Stimulated activated CD8-positive, alpha-beta memory T cell treated with anti-CD3 and anti-CD28 coated beads, Interleukin-2, amount 100 ng/mL, for 1 hour (primary cell): ENCODE data around the gene GNB4.

Experiments used
- DNase-seq, 2 donors: peaks; one replicate each; pipeline ENCODE4 v3.0.0-alpha.2; 2020; ENCODE audit warnings: low read depth in 2 of 2

Gene GNB4

DNA sequence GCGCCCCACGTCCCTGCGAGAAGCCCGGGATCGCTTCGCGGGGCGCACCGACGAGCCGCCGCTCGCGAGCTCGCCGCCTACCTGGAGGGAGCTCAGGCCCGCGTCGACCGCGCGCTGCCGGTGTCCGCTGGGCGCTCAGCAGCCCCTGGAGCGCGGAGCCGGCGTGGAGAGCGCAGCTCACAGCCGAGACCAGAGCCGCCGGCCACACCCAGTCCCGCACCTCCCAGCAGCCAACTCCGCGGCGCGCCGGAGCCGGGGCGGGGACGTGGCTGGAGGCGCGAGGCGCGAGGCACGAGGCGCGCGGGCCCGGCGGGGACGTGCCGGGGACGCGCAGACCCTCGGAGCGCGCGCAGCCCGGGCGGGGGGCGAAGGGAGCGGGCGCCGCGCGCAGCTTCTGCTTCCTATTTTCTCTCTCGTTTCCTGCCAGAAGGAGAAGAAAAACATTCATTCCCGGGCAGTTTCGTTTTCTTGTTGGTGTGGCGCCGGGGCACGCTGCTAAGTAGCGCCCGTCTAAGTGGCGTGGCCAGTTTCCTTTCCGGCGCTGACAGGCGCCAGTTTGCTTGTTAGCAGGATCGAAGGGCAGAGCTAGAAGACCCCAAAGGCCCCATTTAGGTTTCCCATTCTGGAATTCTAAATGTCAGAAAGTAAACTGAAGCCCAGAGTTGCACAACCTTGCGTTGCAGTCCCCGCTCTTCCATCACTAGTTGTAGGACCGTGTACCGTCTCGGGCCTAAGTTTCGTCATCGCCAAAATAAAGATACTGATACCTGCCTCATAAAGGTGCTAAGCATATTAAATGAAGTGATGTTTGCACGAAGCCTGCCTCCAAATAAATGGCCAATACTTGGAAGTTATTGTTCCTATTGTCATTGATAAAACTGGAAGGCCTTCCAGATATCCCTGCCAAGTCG lies at the start of gene GNB4:
Gene GNB4 (minus strand): TSS at position 206 of the 911 bp plus-strand sequence. CDS start 25,270 bp downstream, outside the sequence.
- DNase-seq: no peak

DNA sequence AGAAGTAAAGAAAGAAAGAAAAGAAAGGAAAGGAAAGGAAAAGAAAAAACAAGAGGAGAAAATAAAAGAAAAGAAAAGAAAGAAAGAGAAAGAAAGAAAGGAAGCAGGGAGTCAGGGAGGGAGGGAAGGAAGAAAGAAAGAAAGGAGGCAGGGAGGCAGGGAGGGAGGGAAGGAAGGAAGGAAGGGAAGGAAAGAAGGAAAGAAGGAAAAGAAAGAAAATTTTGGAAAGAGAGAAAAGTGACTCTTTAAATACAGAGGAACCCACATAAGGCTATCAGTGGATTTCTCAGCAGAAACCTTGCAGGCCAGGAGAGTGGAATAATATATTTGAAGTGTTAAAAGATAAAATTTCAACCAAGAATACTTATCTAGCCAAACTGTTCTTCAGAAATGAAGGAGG lies 44.2 kb upstream of the GNB4 start:
- DNase-seq: no peak

DNA sequence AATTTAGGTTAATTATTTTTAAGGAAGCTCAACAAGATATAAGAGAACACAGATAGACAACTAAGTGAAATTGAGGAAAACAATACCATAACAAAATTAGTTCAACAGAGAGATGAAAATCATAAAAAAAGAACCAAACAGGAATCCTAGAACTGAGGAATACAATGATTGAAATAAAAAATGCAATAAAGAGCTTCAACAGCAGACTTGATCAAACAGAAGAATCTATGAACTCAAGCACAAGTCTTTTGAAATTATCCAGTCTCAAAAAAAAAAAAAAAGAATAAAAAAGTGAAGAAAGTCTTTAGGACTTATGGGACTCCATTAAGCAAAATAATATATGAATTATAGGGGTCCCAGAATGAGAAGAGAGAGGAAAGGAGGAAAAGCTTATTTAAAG lies 42.0 kb upstream of the GNB4 start:
- no peak for DNase-seq

DNA sequence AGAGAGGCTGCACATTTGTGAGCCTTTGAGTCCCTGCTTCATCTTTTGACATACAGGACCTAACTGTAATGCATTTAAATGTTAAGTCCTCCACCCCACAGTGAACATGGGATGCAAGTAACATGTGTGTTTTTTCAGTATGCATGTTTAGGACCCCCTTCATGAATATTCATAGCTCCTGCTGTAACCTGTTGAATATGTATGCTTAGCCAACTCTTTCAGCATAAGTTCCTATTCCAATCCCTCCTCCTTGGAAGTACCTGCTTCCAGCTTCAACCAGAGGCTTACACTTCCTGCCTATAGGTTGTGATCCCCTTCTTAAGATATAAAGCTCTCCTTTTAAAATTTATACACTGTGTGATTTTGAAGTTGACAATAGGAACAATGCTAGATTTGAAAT lies 36.9 kb upstream of the GNB4 start:
- DNase-seq: no peak

DNA sequence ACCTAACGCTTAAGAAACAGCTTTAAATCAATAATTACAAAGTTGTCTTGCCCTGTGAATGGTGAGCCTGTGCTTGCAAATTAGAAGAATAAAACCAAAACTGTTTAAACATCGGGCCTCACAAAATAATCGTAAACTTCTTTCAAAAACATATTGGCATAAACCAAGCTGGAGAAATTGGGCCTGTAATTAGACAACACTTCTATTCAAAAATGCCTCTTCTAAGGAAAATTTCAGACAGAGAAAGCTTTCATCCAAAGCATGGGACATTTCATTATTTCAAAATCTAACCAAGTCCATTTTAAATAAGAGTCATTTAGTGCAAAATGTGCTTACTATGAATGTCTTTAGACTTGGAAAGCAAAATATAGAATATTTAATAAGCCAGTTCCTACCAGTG lies 35.5 kb upstream of the GNB4 start:
- DNase-seq: no peak

DNA sequence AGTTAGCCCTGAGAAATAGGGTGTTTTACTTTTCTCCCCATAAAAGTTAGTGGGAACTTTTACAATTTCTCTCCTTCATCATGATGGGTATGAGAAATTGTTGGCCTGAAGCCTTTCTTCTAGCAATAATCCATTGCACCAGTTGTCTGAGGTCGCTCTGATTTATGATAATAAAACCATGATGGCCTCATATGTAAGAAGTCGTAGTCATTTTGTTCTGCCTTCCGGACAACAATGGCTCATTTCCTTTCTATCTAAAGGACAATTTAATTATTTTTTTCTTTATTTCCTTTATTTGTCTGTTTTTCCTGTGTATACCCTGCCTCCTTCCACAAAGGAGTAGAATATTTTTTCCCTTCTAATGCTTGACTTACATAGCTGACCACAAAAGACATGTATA lies 31.6 kb upstream of the GNB4 start:
- DNase-seq: no peak

DNA sequence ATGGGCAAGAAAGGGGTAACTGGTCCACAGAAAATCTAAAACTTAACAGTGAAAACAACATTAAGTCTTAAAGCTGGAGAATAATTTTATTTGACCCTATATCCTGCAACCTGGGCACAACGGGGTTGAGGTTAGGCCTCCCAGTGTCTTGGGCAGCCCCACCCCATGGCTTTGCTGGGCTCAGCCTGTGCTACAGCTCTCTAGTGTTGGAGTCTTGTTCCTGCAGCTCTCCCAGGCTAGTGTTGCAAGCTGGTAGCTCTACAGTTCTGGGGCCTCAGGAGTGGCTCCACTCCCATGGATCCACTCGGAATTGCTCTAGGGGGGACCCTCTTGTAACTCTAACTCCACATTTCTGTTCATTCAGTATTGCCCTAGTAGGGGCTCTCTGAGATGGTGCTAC lies 24.9 kb upstream of the GNB4 start:
- no peak for DNase-seq

DNA sequence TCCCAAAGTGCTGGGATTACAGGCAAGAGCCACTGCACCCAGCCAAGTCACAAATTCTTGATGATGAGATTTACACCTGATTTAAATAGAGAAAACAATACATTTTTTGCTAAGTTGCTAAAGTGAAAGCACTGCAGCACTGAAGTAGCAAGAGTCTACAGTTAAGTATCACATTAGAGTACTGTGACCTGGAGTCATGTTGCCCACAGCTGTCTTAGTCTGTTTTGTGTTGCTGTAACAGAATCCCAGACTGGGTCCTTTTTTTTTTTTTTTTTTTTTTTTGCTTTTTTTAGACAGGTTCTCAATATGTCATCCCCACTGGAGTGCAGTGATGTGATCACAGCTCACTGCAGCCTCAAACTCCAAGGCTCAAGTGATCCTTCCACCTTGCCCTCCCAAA lies 23.2 kb upstream of the GNB4 start:
- DNase-seq: no peak

DNA sequence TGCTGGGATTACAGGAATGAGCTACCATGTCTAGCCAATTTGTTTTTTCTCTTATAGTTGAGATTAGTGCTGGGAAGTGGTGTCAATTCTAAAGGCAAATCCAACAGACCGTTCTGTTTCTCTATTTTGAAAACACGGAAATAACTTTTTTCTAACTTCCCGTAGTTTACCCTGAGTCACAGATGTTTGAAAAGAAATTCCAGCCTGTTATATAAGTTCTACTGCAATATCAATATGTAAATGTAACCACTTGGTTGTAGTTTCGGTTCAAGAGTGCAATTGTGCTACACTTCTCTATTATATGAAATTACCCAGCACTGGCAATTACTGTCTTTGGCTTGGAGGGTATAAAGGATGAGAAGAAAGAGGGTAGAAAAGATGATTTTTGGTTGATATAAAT lies 22.3 kb upstream of the GNB4 start:
- no peak for DNase-seq

DNA sequence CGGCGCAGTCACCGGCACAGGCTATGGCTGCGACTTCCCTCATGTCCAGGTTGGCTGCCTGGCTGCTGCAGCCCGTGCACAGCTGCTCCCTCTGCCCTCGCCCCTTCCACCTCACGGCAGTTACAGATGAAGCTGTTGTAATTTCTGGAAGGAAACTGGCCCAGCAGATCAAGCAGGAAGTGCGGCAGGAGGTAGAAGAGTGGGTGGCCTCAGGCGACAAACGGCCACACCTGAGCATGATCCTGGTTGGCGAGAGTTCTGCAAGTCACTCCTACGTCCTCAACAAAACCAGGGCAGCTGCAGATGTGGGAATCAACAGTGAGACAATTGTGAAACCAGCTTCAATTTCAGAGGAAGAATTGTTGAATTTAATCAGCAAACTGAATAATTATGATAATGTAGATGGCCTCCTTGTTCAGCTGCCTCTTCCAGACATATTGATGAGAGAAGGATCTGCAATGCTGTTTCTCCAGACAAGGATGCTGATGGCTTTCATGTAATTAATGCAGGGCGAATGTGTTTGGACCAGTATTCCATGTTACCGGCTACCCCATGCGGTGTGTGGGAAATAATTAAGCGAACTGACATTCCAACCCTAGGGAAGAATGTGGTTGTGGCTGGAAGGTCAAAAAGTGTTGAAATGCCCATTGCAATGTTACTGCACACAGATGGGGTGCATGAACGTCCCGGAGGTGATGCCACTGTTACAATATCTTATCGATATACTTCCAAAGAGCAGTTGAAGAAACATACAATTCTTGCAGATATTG lies 13.2 kb upstream of the GNB4 start:
- DNase-seq: no peak

DNA sequence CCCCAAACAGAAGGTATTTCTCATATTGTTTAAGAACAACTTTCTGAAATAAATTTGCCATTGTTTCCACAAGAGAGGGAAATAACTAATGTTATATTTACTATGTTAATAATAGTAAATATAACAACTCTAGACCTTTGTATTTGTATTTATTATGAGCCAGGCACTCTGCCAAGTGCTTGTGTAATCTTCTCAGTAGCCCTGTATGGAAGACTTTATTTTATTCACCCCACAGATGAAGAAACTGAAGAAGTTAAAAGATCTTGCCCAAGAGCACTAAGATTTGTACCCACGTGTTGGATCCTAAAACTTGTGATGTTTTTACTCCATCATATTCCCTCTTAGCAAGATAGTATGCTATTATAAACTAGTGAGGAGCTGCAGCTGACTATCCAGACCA lies 12.0 kb upstream of the GNB4 start:
- DNase-seq: no peak

DNA sequence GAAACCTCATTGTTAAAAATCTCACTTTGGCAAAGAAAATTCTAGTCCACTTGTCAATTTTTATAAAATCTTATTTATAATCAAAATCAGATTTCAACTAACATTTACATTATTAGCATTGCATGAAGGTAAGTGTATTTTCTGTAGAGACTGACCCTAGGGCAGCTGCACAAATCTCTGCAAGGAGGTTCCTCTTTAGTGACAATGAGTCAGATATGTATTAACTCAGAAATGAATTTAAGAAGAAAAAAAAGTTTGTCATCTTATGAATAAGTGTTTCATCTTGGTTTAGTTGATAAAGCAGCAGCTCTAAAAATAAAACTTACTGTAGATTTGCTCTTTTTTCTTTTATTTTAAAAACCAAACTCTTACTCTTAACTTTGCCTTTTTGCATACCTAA lies 9.0 kb upstream of the GNB4 start:
- DNase-seq: no peak

DNA sequence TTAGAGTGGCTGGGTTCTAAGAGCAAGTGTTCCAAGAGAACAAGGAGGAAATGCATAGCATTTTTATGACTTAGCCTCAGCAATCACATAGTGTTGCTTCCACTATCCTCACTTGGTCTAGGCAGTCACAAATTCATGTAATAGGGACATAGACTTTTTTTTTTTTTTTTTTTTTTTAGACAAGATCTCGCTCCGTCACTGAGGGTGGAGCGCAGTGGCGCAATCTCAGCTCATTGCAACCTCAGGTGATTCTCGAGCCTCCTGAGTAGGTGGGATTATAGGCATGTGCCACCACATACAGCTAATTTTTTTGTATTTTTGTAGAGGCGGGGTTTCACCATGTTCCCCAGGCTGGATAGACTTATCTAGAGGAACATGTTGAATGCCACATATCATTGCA lies 4.7 kb upstream of the GNB4 start:
- DNase-seq: no peak

DNA sequence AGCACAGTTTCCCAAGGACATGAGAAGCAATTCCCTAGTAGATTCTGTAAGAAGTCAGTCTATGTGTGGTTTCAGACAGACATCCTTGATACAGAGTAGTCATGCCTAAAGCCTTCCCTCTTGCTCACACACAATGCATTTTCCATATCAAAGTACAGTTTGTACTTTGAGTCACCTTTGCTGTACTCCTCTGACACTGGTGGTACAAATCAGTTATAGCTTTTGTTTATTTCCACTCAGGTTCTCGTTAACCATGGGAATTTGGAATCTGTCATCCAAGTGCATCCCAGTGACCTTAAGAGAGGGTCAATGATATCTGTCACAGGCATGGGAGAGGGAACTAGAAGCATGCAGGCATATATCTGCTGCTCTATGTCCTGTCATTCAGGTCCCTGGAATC lies 3.6 kb upstream of the GNB4 start:
- DNase-seq: no peak

DNA sequence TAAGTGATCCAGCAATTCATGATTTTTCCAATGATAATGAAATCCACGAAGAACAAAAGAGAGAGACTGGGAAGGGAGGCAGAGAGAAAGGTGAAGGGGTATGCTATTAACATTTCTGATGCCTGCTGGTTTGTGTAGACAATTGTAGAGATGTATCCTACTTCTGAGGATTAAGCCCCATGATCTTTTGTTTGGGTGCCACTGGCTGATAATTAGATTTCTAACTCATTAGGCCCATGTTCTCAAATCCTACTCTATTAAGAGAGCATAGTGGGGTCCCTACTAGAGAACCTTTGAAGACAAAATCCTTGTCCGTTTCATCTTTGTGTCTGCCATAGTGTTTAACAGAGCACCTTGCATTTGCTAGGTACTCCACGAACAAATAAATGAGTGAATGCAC lies 2.7 kb upstream of the GNB4 start:
- DNase-seq: no peak

DNA sequence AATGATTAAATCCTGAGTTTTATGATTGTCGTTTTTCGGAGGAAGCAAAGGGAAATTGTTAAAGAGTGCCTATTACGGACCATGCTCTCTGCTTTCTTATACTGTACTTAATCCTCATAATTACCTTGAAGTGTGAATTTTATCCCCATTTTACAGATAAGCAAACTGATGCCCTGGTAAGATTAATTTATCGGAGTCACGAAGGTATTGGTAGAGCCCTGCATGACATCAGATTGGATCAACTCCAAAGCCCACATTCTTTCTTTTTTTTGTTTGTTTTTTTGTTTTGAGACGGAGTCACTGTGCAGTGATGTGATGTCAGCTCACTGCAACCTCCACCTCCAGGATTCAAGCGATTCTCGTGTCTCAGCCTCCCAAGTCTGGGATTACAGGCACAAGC lies 1.6 kb upstream of the GNB4 start:
- no peak for DNase-seq

DNA sequence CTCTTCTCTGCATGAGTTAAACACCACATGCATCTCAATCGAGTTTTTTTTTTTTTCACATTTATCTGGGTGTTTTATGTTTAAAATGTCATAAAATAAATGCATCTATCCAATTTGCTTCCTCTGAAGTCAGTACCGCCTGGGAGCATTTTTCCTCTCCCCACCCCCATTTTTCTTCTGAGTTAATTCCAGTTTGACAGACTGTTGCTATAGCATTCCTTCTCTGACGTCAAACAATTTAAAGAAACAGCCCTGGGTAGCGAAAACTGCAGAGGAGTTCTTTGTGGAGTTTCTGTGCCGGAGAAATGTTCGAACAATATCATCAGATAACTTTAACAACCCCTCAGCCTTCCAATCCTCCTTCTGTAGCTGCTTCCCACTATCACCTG lies 900 bp upstream of the GNB4 start:
- DNase-seq: no peak

DNA sequence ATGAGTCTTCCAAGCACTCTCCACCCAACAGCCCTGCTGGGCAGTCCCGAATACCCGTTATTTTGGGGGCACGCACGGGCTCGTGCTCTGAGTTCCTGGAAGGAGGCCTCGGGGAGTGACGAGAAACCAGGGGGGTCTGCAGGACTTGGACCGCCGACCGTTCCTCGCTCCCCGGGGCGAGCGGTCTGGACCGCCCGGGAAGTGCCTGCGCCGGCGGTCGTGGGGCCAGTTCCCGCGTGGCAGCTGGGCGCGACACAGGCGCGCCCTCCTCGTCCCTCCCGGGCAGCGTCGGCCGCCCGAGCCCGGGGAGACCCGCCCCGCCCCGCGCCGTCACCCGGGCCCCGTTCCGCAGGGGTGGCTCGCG lies 387 bp downstream of the GNB4 start:
- DNase-seq: no peak

DNA sequence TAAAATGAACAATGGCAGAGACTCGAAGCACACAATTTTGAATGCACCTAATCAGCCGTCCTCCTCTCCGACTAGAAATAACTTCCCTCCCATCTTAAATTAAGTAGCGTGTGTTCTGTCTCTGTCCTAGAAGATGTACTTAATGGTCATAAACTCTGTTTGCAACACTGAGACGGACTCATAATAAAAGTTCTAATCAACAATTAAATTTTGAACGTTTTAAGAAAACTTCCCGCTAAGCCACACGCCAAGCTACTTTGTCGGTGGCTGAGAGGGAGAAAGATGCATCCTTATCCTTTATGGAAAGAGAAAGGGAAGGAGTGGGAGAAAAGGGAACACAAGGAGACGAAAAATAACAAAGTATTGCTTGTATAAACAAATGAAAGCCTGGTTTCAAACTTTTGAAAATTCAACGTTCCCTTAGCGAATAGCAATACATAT lies 989 bp downstream of the GNB4 start:
- no peak for DNase-seq

DNA sequence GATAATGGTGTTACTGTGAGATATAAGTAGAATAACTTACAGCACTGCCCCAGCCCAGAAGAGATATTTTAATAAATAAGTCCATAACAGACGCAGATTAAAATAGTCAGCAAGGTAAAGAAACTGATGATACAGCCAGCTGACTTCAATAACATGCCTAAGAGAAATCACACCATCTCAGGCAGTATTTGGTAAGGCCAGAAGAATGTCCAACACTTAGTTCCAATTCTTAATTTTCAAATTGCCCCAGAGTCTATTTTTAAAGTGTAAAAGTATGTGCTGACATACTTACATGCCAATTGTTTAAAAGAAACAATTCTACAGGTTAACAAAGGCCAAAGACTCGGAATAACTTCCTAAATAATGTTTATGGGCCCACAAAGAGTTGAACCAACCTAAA lies 1.6 kb downstream of the GNB4 start:
- DNase-seq: no peak

DNA sequence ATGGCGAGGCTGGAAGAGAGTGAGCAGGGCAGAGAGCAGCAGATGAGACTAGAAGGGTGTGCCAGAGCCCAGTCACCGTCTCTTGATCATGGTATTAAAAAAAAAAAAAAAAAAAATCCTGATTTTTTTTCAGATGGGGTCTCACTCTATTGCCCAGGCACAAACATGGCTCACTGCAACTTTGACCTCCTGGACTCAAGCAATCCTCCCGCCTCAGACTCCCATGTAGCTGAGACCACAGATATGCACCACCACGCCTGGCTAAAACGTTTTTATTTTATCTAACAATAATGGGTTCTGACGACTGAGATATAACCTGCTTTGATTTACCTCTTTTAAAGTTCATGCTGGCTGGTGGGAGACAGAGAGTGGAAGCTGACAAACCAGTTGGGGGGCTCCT lies 4.0 kb downstream of the GNB4 start:
- no peak for DNase-seq

DNA sequence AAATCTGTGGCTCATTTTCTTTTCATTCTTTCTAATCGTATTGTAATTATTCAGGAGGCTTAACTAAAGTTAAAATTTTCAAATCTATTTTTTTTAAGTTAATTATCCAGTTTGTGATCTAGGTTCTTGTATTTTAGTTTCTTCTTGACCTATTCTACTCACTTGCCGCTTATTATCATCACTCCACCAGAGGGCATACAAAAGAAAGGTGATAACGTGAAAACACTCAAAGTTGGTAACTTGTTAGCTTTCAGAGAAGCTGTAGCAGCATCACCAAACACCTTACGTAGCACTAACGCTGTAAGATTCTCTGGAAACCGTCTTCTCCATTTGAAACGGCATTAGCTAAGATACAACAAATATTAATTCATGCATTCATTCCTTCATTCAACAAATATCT lies 4.8 kb downstream of the GNB4 start:
- DNase-seq: no peak

DNA sequence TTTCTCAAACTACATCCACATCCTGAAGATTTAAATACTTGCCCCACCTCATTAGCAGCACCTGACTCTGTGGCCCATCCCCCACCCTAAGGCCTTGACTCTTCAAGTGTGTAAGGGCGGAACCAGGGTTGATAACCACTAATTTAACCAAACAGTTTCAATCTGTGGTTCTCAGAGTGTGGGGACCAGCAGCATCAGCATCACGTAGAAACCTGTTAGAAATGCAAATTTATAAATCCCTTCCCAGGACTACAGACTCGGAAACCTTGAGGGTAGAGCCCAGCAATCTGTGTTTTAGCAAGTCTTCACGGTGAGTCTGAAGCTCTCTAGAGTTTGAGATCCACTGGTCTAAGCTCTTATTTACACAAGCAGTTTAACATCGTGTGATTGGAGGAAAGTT lies 12.4 kb downstream of the GNB4 start:
- DNase-seq: no peak
